ENCODE results near the gene TSTD2.

TSTD2 gene

GRCh38 chr9:97660340-97660739 lies 27.2 kb upstream of the TSTD2 start:
- Histone ChIP-seq H4K20me1 (ENCODE audit: low read depth, low read length) (no peaks in the 10 kb centered on the region), H3K9me2 (replicated peaks; ENCODE audit: insufficient read depth, low read length) (no peaks in the 10 kb centered on the region), H3K4me2 (ENCODE audit: low read depth, low read length, poor library complexity, severe bottlenecking) (no peak overlapping the region)

GRCh38 chr9:97659771-97660170 lies 26.6 kb upstream of the TSTD2 start:
- TF ChIP-seq EZH2phosphoT487 (conservative IDR thresholded peaks at IDR 0.05; ENCODE audit: low read length) (no peak), CTCF (IDR thresholded peaks at IDR 0.05; ENCODE audit: insufficient read depth, low read length, poor library complexity, severe bottlenecking) (no peak)
- H4K20me1 ChIP-seq (ENCODE audit: low read depth, low read length), result no peaks in the 10 kb centered on the region
- H3K9ac ChIP-seq (ENCODE audit: low read length), result no peak overlapping the region
- no peaks in the 10 kb centered on the region for H3K9me3 ChIP-seq (ENCODE audit: insufficient read depth, low read length)
- no peak overlapping the region for H3K4me2 ChIP-seq (ENCODE audit: low read depth, low read length, poor library complexity, severe bottlenecking)
- H3F3A ChIP-seq (ENCODE audit: insufficient read depth), result no peaks in the 10 kb centered on the region
- H3K36me3 ChIP-seq (ENCODE audit: low read length), result peaks cover 70% of the 10 kb centered on the region
- no peaks in the 10 kb centered on the region for H3K27me3 ChIP-seq (ENCODE audit: low read length)
- no peak overlapping the region for H2AFZ ChIP-seq (ENCODE audit: low read depth, low read length, severe bottlenecking)
- no peaks in the 10 kb centered on the region for H3K9me2 ChIP-seq (replicated peaks; ENCODE audit: insufficient read depth, low read length)
- no peaks in the 10 kb centered on the region for H3K79me2 ChIP-seq (ENCODE audit: insufficient read depth, low read length)
- H3K27ac ChIP-seq (ENCODE audit: low read depth, low read length), result no peak overlapping the region
- H3K4me3 ChIP-seq (ENCODE audit: insufficient read depth, low read length, poor library complexity, severe bottlenecking), result no peak overlapping the region

More at GRCh38 chr9:97660340-97660739, 27.2 kb upstream of the TSTD2 start:
- Histone ChIP-seq H3K27me3 (ENCODE audit: low read length) (no peaks in the 10 kb centered on the region), H3F3A (ENCODE audit: insufficient read depth) (no peaks in the 10 kb centered on the region), H3K36me3 (ENCODE audit: low read length) (peaks cover 70% of the 10 kb centered on the region), H3K79me2 (ENCODE audit: insufficient read depth, low read length) (no peaks in the 10 kb centered on the region), H3K9me3 (ENCODE audit: insufficient read depth, low read length) (no peaks in the 10 kb centered on the region), H3K9ac (ENCODE audit: low read length) (no peak overlapping the region), H3K27ac (ENCODE audit: low read depth, low read length) (no peak overlapping the region), H2AFZ (ENCODE audit: low read depth, low read length, severe bottlenecking) (no peak overlapping the region), H3K4me3 (ENCODE audit: insufficient read depth, low read length, poor library complexity, severe bottlenecking) (no peak overlapping the region)
- TF ChIP-seq CTCF (IDR thresholded peaks at IDR 0.05; ENCODE audit: insufficient read depth, low read length, poor library complexity, severe bottlenecking), result no peak
- TF ChIP-seq EZH2phosphoT487 (conservative IDR thresholded peaks at IDR 0.05; ENCODE audit: low read length), result no peak

- Histone ChIP-seq H3F3A (ENCODE audit: insufficient read depth) (no peaks in the 10 kb centered on the region), H4K20me1 (ENCODE audit: low read depth, low read length) (no peaks in the 10 kb centered on the region)
These were observed 25.5 kb upstream of the TSTD2 start for GRCh38 chr9:97658707-97659106.

More at GRCh38 chr9:97658707-97659106, 25.5 kb upstream of the TSTD2 start:
- no peaks in the 10 kb centered on the region for H3K79me2 ChIP-seq (ENCODE audit: insufficient read depth, low read length)
- peaks cover 72% of the 10 kb centered on the region for H3K36me3 ChIP-seq (ENCODE audit: low read length)
- no peak overlapping the region for H3K9ac ChIP-seq (ENCODE audit: low read length)
- H3K27me3 ChIP-seq (ENCODE audit: low read length), result no peaks in the 10 kb centered on the region
- no peaks in the 10 kb centered on the region for H3K9me3 ChIP-seq (ENCODE audit: insufficient read depth, low read length)
- TF ChIP-seq CTCF (IDR thresholded peaks at IDR 0.05; ENCODE audit: insufficient read depth, low read length, poor library complexity, severe bottlenecking) (no peak), EZH2phosphoT487 (conservative IDR thresholded peaks at IDR 0.05; ENCODE audit: low read length) (no peak)
- H3K9me2 ChIP-seq (replicated peaks; ENCODE audit: insufficient read depth, low read length), result no peaks in the 10 kb centered on the region
- no peak overlapping the region for H3K4me2 ChIP-seq (ENCODE audit: low read depth, low read length, poor library complexity, severe bottlenecking)
- H3K27ac ChIP-seq (ENCODE audit: low read depth, low read length), result no peak overlapping the region
- no peak overlapping the region for H2AFZ ChIP-seq (ENCODE audit: low read depth, low read length, severe bottlenecking)
- H3K4me3 ChIP-seq (ENCODE audit: insufficient read depth, low read length, poor library complexity, severe bottlenecking), result no peak overlapping the region

Measured in SU-DHL-6 (cell line).